Panc1 (cell line): ENCODE data around the gene ATRN. TPM values are rescaled to one million over a fixed set of nuclear protein-coding genes. Genes with fewer than 3 reads are reported as not detected.

Experiments used
- ATAC-seq: fragments of 200-7000 bp; cut with Tn5 transposase; 2 replicates; pipeline ENCODE4 v1.9.1; 2020; ENCODE audit warnings: mild to moderate bottlenecking, moderate library complexity
- BruUV-seq: library from RNA; stranded (reverse); fragments of 400-500 nt; replicated peaks from 2 replicates; lab custom pipeline; 2021; lab: Mats Ljungman, UMichigan
- CTCF ChIA-PET: fragments of 300-600 bp; sonication (Branson Sonifier 250); formaldehyde crosslinking; loops from one replicate; lab custom pipeline; 2022; ENCODE audit warnings: antibody characterized with exemption; lab: Charles Lee
- POLR2A ChIA-PET: fragments of 300-600 bp; sonication (Branson Sonifier 250); formaldehyde crosslinking; loops from one replicate; lab custom pipeline; 2022; ENCODE audit warnings: antibody characterized with exemption; lab: Charles Lee
- DNase-seq: peaks from one replicate; pipeline ENCODE4 v3.0.0-alpha.2; 2010; ENCODE audit warnings: low read depth, low spot score
- H3K27ac ChIP-seq: 2 replicates; pipeline ENCODE4 v1.5.1; 2011; ENCODE audit warnings: mild to moderate bottlenecking, low read length, inconsistent platforms
- H3K27me3 ChIP-seq: fragments of 200-500 bp; sonication (Bioruptor generic); 2 replicates; pipeline ENCODE4 v1.6.0; 2014; ENCODE audit warnings: low read length, inconsistent platforms; ENCODE audit not compliant: control insufficient read depth, insufficient read depth
- H3K36me3 ChIP-seq: fragments of 200-500 bp; sonication (Bioruptor generic); 2 replicates; pipeline ENCODE4 v1.5.1; 2014; ENCODE audit warnings: inconsistent platforms, mild to moderate bottlenecking, low read length, moderate library complexity; ENCODE audit not compliant: control insufficient read depth, insufficient read depth
- H3K4me1 ChIP-seq: 2 replicates; pipeline ENCODE4 v1.5.1; 2011; ENCODE audit warnings: inconsistent platforms, mild to moderate bottlenecking, low read length, moderate library complexity; ENCODE audit not compliant: control insufficient read depth, insufficient read depth
- H3K4me3 ChIP-seq, 2 experiments: 2 replicates each; pipeline ENCODE4 v1.5.1; 2011 to 2012; ENCODE audit warnings: low read depth in 2 of 2, low read length in 2 of 2, mild to moderate bottlenecking in 2 of 2, inconsistent platforms in 1 of 2, moderate library complexity in 1 of 2
- H3K9me3 ChIP-seq: fragments of 200-500 bp; sonication (Bioruptor generic); 2 replicates; pipeline ENCODE4 v1.5.1; 2014; ENCODE audit warnings: low read depth, mild to moderate bottlenecking, inconsistent platforms, low read length, moderate library complexity; ENCODE audit not compliant: control insufficient read depth, insufficient read depth
- CTCF ChIP-seq: fragments of 450-650 bp; IDR thresholded peaks from 2 replicates; pipeline ENCODE4 v1.5.1; 2017; ENCODE audit warnings: mild to moderate bottlenecking
- POLR2AphosphoS5 ChIP-seq: IDR thresholded peaks from 2 replicates; pipeline ENCODE4 v1.6.1; 2012; ENCODE audit warnings: mild to moderate bottlenecking, low read depth, low read length, moderate library complexity
- REST ChIP-seq, 2 experiments: IDR thresholded peaks; 2 replicates each; pipeline ENCODE4 v1.6.1; 2011 to 2012; ENCODE audit warnings: low read depth in 2 of 2, control low read depth in 1 of 2, low read length in 1 of 2, mild to moderate bottlenecking in 1 of 2, moderate library complexity in 1 of 2; ENCODE audit not compliant: insufficient read depth in 1 of 2
- SIN3A ChIP-seq: IDR thresholded peaks from 2 replicates; pipeline ENCODE4 v1.6.1; 2012; ENCODE audit warnings: low read depth, mild to moderate bottlenecking, low read length, moderate library complexity, borderline replicate concordance; ENCODE audit not compliant: insufficient read depth
- TCF7L2 ChIP-seq: IDR thresholded peaks from 2 replicates; pipeline ENCODE4 v1.6.1; 2011; ENCODE audit warnings: mild to moderate bottlenecking, low read depth, low read length, inconsistent platforms
- in situ Hi-C: cut with HindIII; loops from 2 replicates; pipeline ENCODE4 v1.10.0; 2016; ENCODE audit warnings: low sequenced_read_pairs, low pct_unique_long_range_greater_than_20kb
- intact Hi-C: fragments of 100-400 bp; cut with micrococcal nuclease; formaldehyde crosslinking; loops from one replicate; pipeline ENCODE4 v1.10.0; 2022; ENCODE audit not compliant: unreplicated experiment
- total RNA-seq: library from RNA; stranded (reverse); gene quantifications from one replicate; pipeline ENCODE4 v1.2.1, GENCODE V29; 2021; ENCODE audit not compliant: unreplicated experiment

ATRN gene
- total RNA-seq, 1 experiment from 2014 or later: 33.8 TPM

- no TSS peak for BruUV-seq
- Histone ChIP-seq H3K27me3 (no peaks in the 10 kb centered on the region), H3K9me3 (no peaks in the 10 kb centered on the region), H3K4me1 (no peaks in the 10 kb centered on the region), H3K36me3 (no peaks in the 10 kb centered on the region), H3K27ac (no peak overlapping the region), H3K4me3 (no peak overlapping the region)
- in situ Hi-C loops: no loop called here
- CTCF ChIA-PET: no interaction called here
- POLR2A ChIA-PET: interaction anchor here (0.6 kb wide), 1 partner anchor 46 kb away, joined by 6 read pairs; no protein-coding TSS in a partner anchor
- no peak for ATAC-seq
- TF ChIP-seq SIN3A (no peak), POLR2AphosphoS5 (no peak), TCF7L2 (no peak), CTCF (no peak), REST (IDR thresholded peaks at IDR 0.05; ENCODE audit: insufficient read depth in 1 of 2, low read depth in 2 of 2, low read length in 1 of 2) (no peak)
- intact Hi-C loops: no loop called here
- no peak for DNase-seq
Measured at GRCh38 chr20:3694864-3695263, 224.0 kb downstream of the ATRN start.

- no peak for DNase-seq
- Histone ChIP-seq H3K27me3 (no peaks in the 10 kb centered on the region), H3K36me3 (no peaks in the 10 kb centered on the region), H3K4me3 (no peak overlapping the region), H3K4me1 (no peaks in the 10 kb centered on the region), H3K9me3 (no peaks in the 10 kb centered on the region), H3K27ac (no peak overlapping the region)
- no peak for ATAC-seq
- POLR2A ChIA-PET: no interaction called here
- BruUV-seq: no TSS peak
- in situ Hi-C loops (no loop called here), intact Hi-C loops (no loop called here)
- TF ChIP-seq POLR2AphosphoS5 (no peak), CTCF (no peak; the same call in 1 of the 2 replicates), SIN3A (no peak), REST (IDR thresholded peaks at IDR 0.05; ENCODE audit: insufficient read depth in 1 of 2, low read depth in 2 of 2, low read length in 1 of 2) (no peak)
- CTCF ChIA-PET: interaction anchor here (0.7 to 1.8 kb wide), 2 partner anchors 11 to 32 kb away, joined by 3 to 7 read pairs; no protein-coding TSS in a partner anchor
Measured at GRCh38 chr20:3696200-3696599, 225.4 kb downstream of the ATRN start.
